IMR-90 (cell line): ENCODE measurements around the gene ATP12A. TPM values are rescaled to one million over a fixed set of nuclear protein-coding genes. Genes with fewer than 3 reads are reported as not detected.

ENCODE experiments used
- ATAC-seq: fragments of 200-7000 bp; cut with Tn5 transposase; 2 replicates; pipeline ENCODE4 v1.9.1; 2020; ENCODE audit warnings: low read depth, mild to moderate bottlenecking, moderate library complexity
- BruUV-seq: library from RNA; stranded (reverse); fragments of 400-500 nt; replicated peaks from 2 replicates; lab custom pipeline; 2021; lab: Mats Ljungman, UMichigan
- CTCF ChIA-PET: fragments of 300-600 bp; formaldehyde crosslinking; extraction: SDS; loops from one replicate; lab custom pipeline; 2021; ENCODE audit warnings: antibody characterized with exemption; lab: Yijun Ruan, JAX
- POLR2A ChIA-PET: fragments of 300-600 bp; sonication (Branson Sonifier 250); formaldehyde crosslinking; loops from one replicate; lab custom pipeline; 2022; ENCODE audit warnings: antibody characterized with exemption; ENCODE audit not compliant: unreplicated experiment; lab: Charles Lee
- DNase-seq: peaks from one replicate; pipeline ENCODE4 v3.0.0; 2013
- H2AFZ ChIP-seq: replicated peaks from 2 replicates; pipeline ENCODE3; 2013; ENCODE audit warnings: low read length, mild to moderate bottlenecking; ENCODE audit not compliant: poor library complexity
- H2AK5ac ChIP-seq: 2 replicates; pipeline ENCODE4 v1.6.1; 2013; ENCODE audit warnings: low read depth, low read length, inconsistent platforms
- H2AK9ac ChIP-seq: replicated peaks from 2 replicates; pipeline ENCODE3; 2013; ENCODE audit warnings: mild to moderate bottlenecking, low read depth, low read length, moderate library complexity; ENCODE audit not compliant: poor library complexity
- H2BK120ac ChIP-seq: 2 replicates; pipeline ENCODE4 v1.6.1; 2013; ENCODE audit warnings: low read depth, low read length, inconsistent platforms
- H2BK15ac ChIP-seq: 3 replicates; pipeline ENCODE4 v1.6.1; 2013; ENCODE audit warnings: low read depth, low read length, inconsistent platforms
- H2BK20ac ChIP-seq: 2 replicates; pipeline ENCODE4 v1.6.1; 2013; ENCODE audit warnings: low read depth, mild to moderate bottlenecking, inconsistent platforms, low read length, moderate library complexity
- H2BK5ac ChIP-seq: 2 replicates; pipeline ENCODE4 v1.6.1; 2013; ENCODE audit warnings: mild to moderate bottlenecking, low read depth, low read length, inconsistent platforms; ENCODE audit not compliant: poor library complexity, severe bottlenecking
- H3K14ac ChIP-seq: replicated peaks from 2 replicates; pipeline ENCODE4 v1.6.1; 2013; ENCODE audit warnings: low read depth, low read length, inconsistent platforms
- H3K18ac ChIP-seq: 2 replicates; pipeline ENCODE4 v1.6.1; 2013; ENCODE audit warnings: low read depth, low read length, control low read depth
- H3K23ac ChIP-seq: 2 replicates; pipeline ENCODE4 v1.6.1; 2013; ENCODE audit warnings: low read depth, low read length, inconsistent platforms
- H3K27ac ChIP-seq: 2 replicates; pipeline ENCODE4 v1.5.1; 2013; ENCODE audit warnings: mild to moderate bottlenecking, control low read depth, low read length; ENCODE audit not compliant: insufficient read depth
- H3K27me3 ChIP-seq: 2 replicates; pipeline ENCODE4 v1.6.1; 2013; ENCODE audit warnings: low read length; ENCODE audit not compliant: control insufficient read depth, insufficient read depth
- H3K36me3 ChIP-seq: 2 replicates; pipeline ENCODE4 v1.6.1; 2013; ENCODE audit warnings: low read length, mixed read lengths; ENCODE audit not compliant: control insufficient read depth, insufficient read depth
- H3K4ac ChIP-seq: 2 replicates; pipeline ENCODE4 v1.6.1; 2013; ENCODE audit warnings: low read depth, low read length, inconsistent platforms
- H3K4me1 ChIP-seq: 2 replicates; pipeline ENCODE4 v1.6.1; 2013; ENCODE audit warnings: low read length, mixed read lengths; ENCODE audit not compliant: control insufficient read depth, insufficient read depth
- H3K4me2 ChIP-seq: 2 replicates; pipeline ENCODE4 v1.6.1; 2013; ENCODE audit warnings: low read depth, mild to moderate bottlenecking, control low read depth, low read length, moderate library complexity
- H3K4me3 ChIP-seq: 2 replicates; pipeline ENCODE4 v1.5.1; 2013; ENCODE audit warnings: low read depth, mild to moderate bottlenecking, control low read depth, low read length, moderate library complexity; ENCODE audit not compliant: insufficient read depth
- H3K56ac ChIP-seq: 2 replicates; pipeline ENCODE4 v1.6.1; 2013; ENCODE audit warnings: low read length, inconsistent platforms; ENCODE audit not compliant: insufficient read depth; ENCODE audit errors: extremely low read depth
- H3K79me1 ChIP-seq, 2 experiments: 2 replicates each; pipeline ENCODE4 v1.6.1; 2013; ENCODE audit warnings: low read length in 2 of 2, inconsistent platforms in 1 of 2, low read depth in 1 of 2
- H3K9ac ChIP-seq: 2 replicates; pipeline ENCODE4 v1.6.1; 2013; ENCODE audit warnings: low read depth, low read length, control low read depth
- H3K9me1 ChIP-seq: 2 replicates; pipeline ENCODE4 v1.6.1; 2013; ENCODE audit warnings: low read length, inconsistent platforms; ENCODE audit not compliant: insufficient read depth
- H3K9me3 ChIP-seq: 2 replicates; pipeline ENCODE4 v1.6.1; 2013; ENCODE audit warnings: low read length; ENCODE audit not compliant: control insufficient read depth, insufficient read depth
- H4K20me1 ChIP-seq: 2 replicates; pipeline ENCODE4 v1.6.1; 2013; ENCODE audit warnings: low read length, inconsistent platforms; ENCODE audit not compliant: insufficient read depth
- H4K5ac ChIP-seq: 2 replicates; pipeline ENCODE4 v1.6.1; 2013; ENCODE audit warnings: mild to moderate bottlenecking, low read depth, low read length, control low read depth
- H4K8ac ChIP-seq, 2 experiments: 2 replicates each; pipeline ENCODE4 v1.6.1; 2013; ENCODE audit warnings: low read depth in 2 of 2, low read length in 2 of 2, control low read depth in 1 of 2, inconsistent platforms in 1 of 2
- H4K91ac ChIP-seq: 2 replicates; pipeline ENCODE4 v1.6.1; 2013; ENCODE audit warnings: low read depth, low read length, inconsistent platforms; ENCODE audit not compliant: insufficient read depth
- BHLHE40 ChIP-seq: fragments of 150-350 bp; IDR thresholded peaks from 2 replicates; pipeline ENCODE4 v1.6.1; 2016; ENCODE audit warnings: mild to moderate bottlenecking, low read depth, low read length
- CEBPB ChIP-seq: IDR thresholded peaks from 2 replicates; pipeline ENCODE4 v1.6.1; 2012; ENCODE audit warnings: low read depth, low read length, improper control_type of control experiment
- MAZ ChIP-seq: IDR thresholded peaks from 2 replicates; pipeline ENCODE4 v1.6.1; 2012; ENCODE audit warnings: low read depth, mild to moderate bottlenecking, low read length, improper control_type of control experiment, moderate library complexity, borderline replicate concordance
- MXI1 ChIP-seq: IDR thresholded peaks from 2 replicates; pipeline ENCODE4 v1.6.1; 2012; ENCODE audit warnings: low read depth, mild to moderate bottlenecking, low read length, moderate library complexity, borderline replicate concordance
- SMC3 ChIP-seq: fragments of 150-350 bp; IDR thresholded peaks from 2 replicates; pipeline ENCODE4 v1.6.1; 2016; ENCODE audit warnings: low read depth, mild to moderate bottlenecking, antibody characterized with exemption, low read length, moderate library complexity
- WGBS, 2 experiments: methylation state at CpG; one replicate each; pipeline versions ENCODE4 v1.1.5 to v1.1.7; 2013; ENCODE audit warnings: missing lambda C conversion rate in 2 of 2; ENCODE audit not compliant: insufficient read length in 1 of 2; ENCODE audit errors: extremely low coverage in 2 of 2; 5-methylcytosine and 5-hydroxymethylcytosine counted together
- dilution Hi-C: fragments of 300-500 bp; cut with HindIII; formaldehyde crosslinking; loops from one replicate; pipeline ENCODE4 v1.14.3; 2018; ENCODE audit warnings: low sequenced_read_pairs; ENCODE audit not compliant: unreplicated experiment
- in situ Hi-C: fragments of 300-500 bp; cut with MboI; formaldehyde crosslinking; loops from 3 replicates; pipeline ENCODE4 v1.14.3; 2019; ENCODE audit warnings: low sequenced_read_pairs, inconsistent platforms, mixed read lengths
- intact Hi-C: fragments of 100-400 bp; cut with micrococcal nuclease; formaldehyde crosslinking; loops from 2 replicates; pipeline ENCODE4 v1.10.0; 2022
- polyA plus RNA-seq, 3 experiments: library from polyadenylated mRNA; depleted of rRNA; stranded (reverse); fragments of >200 nt; gene quantifications; 2 replicates each; pipeline ENCODE4 v1.2.3, GENCODE V29; 2012; ENCODE audit warnings: low replicate concordance in 1 of 3
- total RNA-seq: library from RNA; depleted of rRNA; stranded (reverse); fragments of >200 nt; gene quantifications from 2 replicates; pipeline ENCODE4 v1.2.3, GENCODE V29; 2012
- TF ChIP-seq, protein P1 (sequence below): fragments of 150-350 bp; IDR thresholded peaks from 2 replicates; pipeline ENCODE4 v1.6.1; 2017; ENCODE audit warnings: mild to moderate bottlenecking, antibody characterized with exemption, low read length, low read depth

ATP12A gene
- total and polyA plus RNA-seq, 2 of the 4 experiments (the other 2 are of a cell fraction): not detected

DNA sequence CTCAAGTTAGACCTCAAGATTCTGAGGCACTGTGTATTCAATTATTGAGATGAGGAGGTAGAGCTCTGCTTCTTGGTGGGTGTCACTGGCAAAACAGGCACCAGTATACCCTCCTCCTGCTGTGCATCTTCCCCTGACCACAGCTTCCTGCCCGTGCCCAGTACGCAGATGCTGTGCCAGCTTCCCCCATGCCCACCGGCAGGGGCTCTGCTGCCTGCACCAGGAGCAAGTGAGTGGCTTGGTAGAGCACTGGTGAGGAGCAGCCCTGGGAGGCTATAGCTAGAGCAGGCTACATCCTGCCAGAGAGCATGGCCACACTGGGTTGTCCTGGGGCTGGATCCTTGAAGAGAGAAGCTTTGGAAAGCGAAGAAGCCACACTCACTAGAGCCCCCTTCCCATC lies 62.8 kb downstream of the ATP12A start:
- Histone ChIP-seq H3K18ac (no peak overlapping the region), H3K4me3 (no peak overlapping the region), H3K4me2 (no peak overlapping the region), H3K9ac (no peak overlapping the region), H3K27ac (no peak overlapping the region), H3K79me1 (no peaks in the 10 kb centered on the region), H2BK5ac (no peak overlapping the region), H3K14ac (no peak overlapping the region), H2BK20ac (no peak overlapping the region), H4K91ac (no peak overlapping the region), H3K27me3 (peaks cover 33% of the 10 kb centered on the region), H2BK15ac (no peak overlapping the region), H3K9me1 (no peaks in the 10 kb centered on the region), H2BK120ac (no peak overlapping the region), H4K8ac (no peak overlapping the region), H3K4me1 (no peaks in the 10 kb centered on the region), H2AK9ac (no peak overlapping the region), H2AFZ (no peak overlapping the region), H3K36me3 (no peaks in the 10 kb centered on the region), H3K9me3 (no peaks in the 10 kb centered on the region), H3K23ac (no peak overlapping the region), H4K20me1 (no peaks in the 10 kb centered on the region), H4K5ac (no peak overlapping the region), H3K56ac (no peak overlapping the region), H2AK5ac (no peak overlapping the region), H3K4ac (no peak overlapping the region)
- CTCF ChIA-PET: no interaction called here
- in situ Hi-C loops: no loop called here
- POLR2A ChIA-PET: no interaction called here
- TF ChIP-seq MXI1: no peak
- no peak for TF ChIP-seq CEBPB
- no peak for TF ChIP-seq BHLHE40
- TF ChIP-seq, protein P1, sequence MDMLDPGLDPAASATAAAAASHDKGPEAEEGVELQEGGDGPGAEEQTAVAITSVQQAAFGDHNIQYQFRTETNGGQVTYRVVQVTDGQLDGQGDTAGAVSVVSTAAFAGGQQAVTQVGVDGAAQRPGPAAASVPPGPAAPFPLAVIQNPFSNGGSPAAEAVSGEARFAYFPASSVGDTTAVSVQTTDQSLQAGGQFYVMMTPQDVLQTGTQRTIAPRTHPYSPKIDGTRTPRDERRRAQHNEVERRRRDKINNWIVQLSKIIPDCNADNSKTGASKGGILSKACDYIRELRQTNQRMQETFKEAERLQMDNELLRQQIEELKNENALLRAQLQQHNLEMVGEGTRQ: no peak
- TF ChIP-seq MAZ: no peak
- no peak for TF ChIP-seq SMC3
- no CpG with 5 or more reads among the region's 4 CpGs for WGBS, 2 experiments
- no TSS peak for BruUV-seq
- no peak for DNase-seq
- no peak for ATAC-seq
- intact Hi-C loops: no loop called here
- dilution Hi-C loops: no loop called here
